Measurements from ENCODE around the gene DECR2. TPM values are rescaled to one million over a fixed set of nuclear protein-coding genes. Genes with fewer than 3 reads are reported as not detected.

Gene DECR2
- total and polyA plus RNA-seq, 7 donors = 15.0 to 39.1 (median 21.6) TPM

DNA sequence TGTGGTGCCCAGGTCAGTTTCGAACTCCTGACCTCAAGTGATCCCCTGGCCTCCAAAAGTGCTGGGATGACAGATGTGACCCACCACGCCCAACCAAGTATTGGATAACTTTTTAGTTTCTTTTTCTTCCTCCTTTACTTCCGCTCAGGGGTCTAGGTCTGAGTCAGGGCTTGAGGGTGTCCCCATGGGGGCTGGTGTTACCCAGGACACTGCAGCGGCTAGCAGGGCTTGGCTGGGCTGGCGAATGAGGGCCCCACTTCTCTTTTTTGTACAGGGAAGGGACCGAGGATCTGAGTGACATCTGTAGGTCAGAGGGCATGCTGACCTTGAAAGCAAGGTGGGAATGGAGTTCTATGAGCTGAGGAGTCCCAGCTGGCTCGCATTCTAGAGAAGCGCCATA, 48.7 kb downstream of the DECR2 start:
- 56 to 77% methylated on average over 8 of the region's 8 CpGs for WGBS, 2 donors
- H3K27me3 ChIP-seq = no peaks in the 10 kb centered on the region
- TF ChIP-seq EP300 (IDR thresholded peaks at IDR 0.05) (no peak), POLR2A (IDR thresholded peaks at IDR 0.05) (no peak), POLR2AphosphoS5 (IDR thresholded peaks at IDR 0.05) (no peak)
- TF ChIP-seq, protein P1, sequence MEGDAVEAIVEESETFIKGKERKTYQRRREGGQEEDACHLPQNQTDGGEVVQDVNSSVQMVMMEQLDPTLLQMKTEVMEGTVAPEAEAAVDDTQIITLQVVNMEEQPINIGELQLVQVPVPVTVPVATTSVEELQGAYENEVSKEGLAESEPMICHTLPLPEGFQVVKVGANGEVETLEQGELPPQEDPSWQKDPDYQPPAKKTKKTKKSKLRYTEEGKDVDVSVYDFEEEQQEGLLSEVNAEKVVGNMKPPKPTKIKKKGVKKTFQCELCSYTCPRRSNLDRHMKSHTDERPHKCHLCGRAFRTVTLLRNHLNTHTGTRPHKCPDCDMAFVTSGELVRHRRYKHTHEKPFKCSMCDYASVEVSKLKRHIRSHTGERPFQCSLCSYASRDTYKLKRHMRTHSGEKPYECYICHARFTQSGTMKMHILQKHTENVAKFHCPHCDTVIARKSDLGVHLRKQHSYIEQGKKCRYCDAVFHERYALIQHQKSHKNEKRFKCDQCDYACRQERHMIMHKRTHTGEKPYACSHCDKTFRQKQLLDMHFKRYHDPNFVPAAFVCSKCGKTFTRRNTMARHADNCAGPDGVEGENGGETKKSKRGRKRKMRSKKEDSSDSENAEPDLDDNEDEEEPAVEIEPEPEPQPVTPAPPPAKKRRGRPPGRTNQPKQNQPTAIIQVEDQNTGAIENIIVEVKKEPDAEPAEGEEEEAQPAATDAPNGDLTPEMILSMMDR (IDR thresholded peaks at IDR 0.05) = no peak
- H3K27ac ChIP-seq = no peak overlapping the region
- no peaks in the 10 kb centered on the region for H3K9me3 ChIP-seq
- H3K36me3 ChIP-seq = no peaks in the 10 kb centered on the region
- no peak overlapping the region for H3K4me3 ChIP-seq
- intact Hi-C loops (cut with DNase I) = no loop called here
- DNase-seq = no peak
- peaks cover 0 to 5% (median 0%) of the 10 kb centered on the region in 4 donors for H3K4me1 ChIP-seq

DNA sequence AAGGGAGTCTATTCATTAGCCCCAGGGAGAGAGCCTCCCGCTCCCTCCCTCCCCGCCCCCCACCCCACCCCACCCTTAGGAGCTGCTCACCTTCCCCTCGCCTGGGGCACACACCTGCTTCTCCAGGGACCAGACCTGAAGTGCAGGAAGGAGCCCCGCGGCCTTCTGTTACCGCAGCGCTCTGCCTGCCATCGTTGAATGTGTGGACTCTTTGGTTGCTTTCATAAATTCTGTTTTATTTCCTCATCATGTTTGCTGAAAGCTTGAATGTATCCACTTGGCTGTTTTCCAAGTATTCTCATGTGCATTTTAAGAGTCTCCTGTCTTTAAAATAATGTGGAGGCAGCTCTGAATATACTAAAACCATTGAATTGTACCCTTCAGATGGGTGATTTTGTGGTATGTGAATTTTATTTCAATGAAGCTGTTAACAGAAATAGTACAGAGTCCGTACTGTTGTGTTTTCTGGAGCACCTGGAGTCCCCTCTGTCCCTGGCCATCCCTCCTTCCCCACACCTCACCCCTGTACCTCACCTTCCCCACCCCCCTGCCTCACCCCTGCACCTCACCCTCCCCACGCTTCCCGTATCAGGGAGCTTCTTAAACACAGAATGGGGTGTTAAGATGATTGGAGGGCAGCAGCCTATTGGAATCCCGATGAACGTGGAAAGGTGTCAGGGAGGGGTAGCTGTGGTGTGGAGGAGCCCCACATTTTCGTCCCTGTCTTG, 49.3 kb downstream of the DECR2 start:
- no peak for DNase-seq
- no peak overlapping the region for H3K4me3 ChIP-seq
- intact Hi-C loops (cut with DNase I) = no loop called here
- no peaks in the 10 kb centered on the region for H3K36me3 ChIP-seq
- peaks cover 0 to 5% (median 0%) of the 10 kb centered on the region in 4 donors for H3K4me1 ChIP-seq
- H3K9me3 ChIP-seq = no peaks in the 10 kb centered on the region
- H3K27ac ChIP-seq = no peak overlapping the region
- TF ChIP-seq POLR2AphosphoS5 (IDR thresholded peaks at IDR 0.05) = no peak
- TF ChIP-seq, protein P1 (IDR thresholded peaks at IDR 0.05) = no peak
- TF ChIP-seq POLR2A (IDR thresholded peaks at IDR 0.05) = no peak
- TF ChIP-seq EP300 (IDR thresholded peaks at IDR 0.05) = no peak
- H3K27me3 ChIP-seq = no peaks in the 10 kb centered on the region
- 40 to 67% methylated on average over 14 of the region's 14 CpGs for WGBS, 2 donors

DNA sequence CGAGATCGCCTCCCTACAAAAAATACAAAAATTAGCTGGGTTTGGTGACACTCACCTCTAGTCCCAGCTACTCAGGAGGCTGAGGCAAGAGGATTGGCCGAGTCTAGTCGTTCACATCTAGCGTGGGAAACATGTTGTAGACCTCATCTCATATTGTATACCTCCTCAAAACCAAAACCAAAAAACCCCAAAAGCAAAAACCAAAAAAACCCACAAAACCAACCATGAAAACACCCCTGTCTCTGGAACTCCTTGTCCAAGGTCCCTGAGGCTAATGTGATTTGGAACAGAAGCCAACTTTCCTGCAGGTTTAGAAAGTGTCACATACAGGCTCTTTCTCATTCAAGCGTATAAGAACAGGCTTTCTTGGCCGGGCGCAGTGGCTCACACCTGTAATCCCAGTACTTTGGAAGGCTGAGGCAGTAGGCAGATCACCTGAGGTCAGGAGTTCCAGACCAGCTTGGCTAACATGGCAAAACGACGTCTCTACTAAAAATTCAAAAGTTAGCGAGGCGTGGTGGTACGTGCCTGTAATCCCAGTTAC, 52.8 kb downstream of the DECR2 start:
- no peaks in the 10 kb centered on the region for H3K9me3 ChIP-seq
- H3K4me1 ChIP-seq = peaks cover 0 to 24% (median 13%) of the 10 kb centered on the region in 4 donors
- WGBS, 2 donors = 90 to 92% methylated on average over 13 of the region's 13 CpGs
- no peak overlapping the region for H3K27ac ChIP-seq
- H3K4me3 ChIP-seq = no peak overlapping the region
- no peak for DNase-seq
- intact Hi-C loops (cut with DNase I) = no loop called here
- TF ChIP-seq EP300 (IDR thresholded peaks at IDR 0.05) = no peak
- TF ChIP-seq POLR2A (IDR thresholded peaks at IDR 0.05) = no peak
- TF ChIP-seq, protein P1 (IDR thresholded peaks at IDR 0.05) = no peak
- TF ChIP-seq POLR2AphosphoS5 (IDR thresholded peaks at IDR 0.05) = no peak
- H3K36me3 ChIP-seq = no peaks in the 10 kb centered on the region
- no peaks in the 10 kb centered on the region for H3K27me3 ChIP-seq

DNA sequence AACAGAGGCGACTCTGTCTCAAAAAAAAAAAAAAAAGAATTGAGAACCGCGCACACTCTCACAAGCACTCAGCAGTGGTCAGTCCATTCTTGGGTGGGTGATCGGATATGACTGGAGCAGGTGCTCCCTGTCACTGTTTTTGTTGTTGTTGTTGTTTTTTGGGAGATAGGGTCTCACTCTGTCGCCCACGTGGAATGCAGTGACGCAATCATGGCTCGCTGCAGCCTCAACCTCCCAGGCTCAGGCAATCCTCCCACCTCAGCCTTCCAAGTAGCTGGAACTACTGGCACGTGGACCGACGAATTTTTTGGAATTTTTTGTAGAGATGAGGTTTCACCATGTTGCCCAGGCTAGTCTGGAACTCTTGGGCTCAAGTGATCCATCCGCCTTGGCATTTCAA, 53.8 kb downstream of the DECR2 start:
- intact Hi-C loops (cut with DNase I) = no loop called here
- Histone ChIP-seq H3K9me3 (no peaks in the 10 kb centered on the region), H3K4me1 (peaks cover 0 to 24% (median 13%) of the 10 kb centered on the region in 4 donors), H3K27me3 (no peaks in the 10 kb centered on the region), H3K36me3 (no peaks in the 10 kb centered on the region), H3K27ac (no peak overlapping the region), H3K4me3 (no peak overlapping the region)
- DNase-seq = no peak
- 96 to 97% methylated on average over 12 of the region's 12 CpGs for WGBS, 2 donors
- TF ChIP-seq, protein P1 (IDR thresholded peaks at IDR 0.05) = no peak
- no peak for TF ChIP-seq POLR2A (IDR thresholded peaks at IDR 0.05)
- no peak for TF ChIP-seq EP300 (IDR thresholded peaks at IDR 0.05)
- TF ChIP-seq POLR2AphosphoS5 (IDR thresholded peaks at IDR 0.05) = no peak

Measured in sigmoid colon (tissue), 7 donors.